ENCODE measurements around the gene VMA21.

- no peak for TF ChIP-seq YY1 (IDR thresholded peaks at IDR 0.05; ENCODE audit: low read depth)
- TF ChIP-seq FOXM1 (IDR thresholded peaks at IDR 0.05; ENCODE audit: borderline replicate concordance, low read depth): no peak
- TF ChIP-seq ZBTB7A (IDR thresholded peaks at IDR 0.05; ENCODE audit: low read depth): no peak
- TF ChIP-seq REST (IDR thresholded peaks at IDR 0.05; ENCODE audit: low read depth): no peak
- TF ChIP-seq EP300 (IDR thresholded peaks at IDR 0.05; ENCODE audit: borderline replicate concordance): no peak
- TF ChIP-seq TAF1 (IDR thresholded peaks at IDR 0.05; ENCODE audit: low read depth): no peak
- no peak for TF ChIP-seq MAX (IDR thresholded peaks at IDR 0.05)
- TF ChIP-seq RAD21 (IDR thresholded peaks at IDR 0.05; ENCODE audit: low read depth): no peak
- no peak for TF ChIP-seq TEAD4 (IDR thresholded peaks at IDR 0.05)
- TF ChIP-seq USF1 (IDR thresholded peaks at IDR 0.05): no peak
- no peak for TF ChIP-seq CEBPB (IDR thresholded peaks at IDR 0.05)
These were observed 33.7 kb upstream of the VMA21 start for GRCh38 chrX:151363316-151363715.
